T1000 (cell line): Measurements from ENCODE around the gene PCDHGB5.
"Not testable (repeated sequence)": the region's sequence is repeated elsewhere in the genome, so short reads cannot be mapped to it uniquely, and the experiment has no call there.

Experiments used
- DNase-seq: peaks from one replicate; lab custom pipeline; 2025; ENCODE audit warnings: mixed read lengths; lab: John Stamatoyannopoulos, UW

PCDHGB5 gene

GRCh38 chr5:141412854-141413539, 15.2 kb downstream of the PCDHGB5 start, which contains the start of gene PCDHGA10:
Gene PCDHGA10, plus strand, starts transcription at chr5:141412987. Its CDS starts 189 bp downstream, at chr5:141413176.
- no peak for DNase-seq

GRCh38 chr5:141413540-141414069, 15.9 kb downstream of the PCDHGB5 start:
- DNase-seq, result no peak

- not testable (repeated sequence) for DNase-seq
These were observed 17.0 kb downstream of the PCDHGB5 start for GRCh38 chr5:141414548-141415274.

- not testable (repeated sequence) for DNase-seq
These were observed 17.5 kb downstream of the PCDHGB5 start for GRCh38 chr5:141415275-141415618.

GRCh38 chr5:141417494-141418172, 19.9 kb downstream of the PCDHGB5 start, which contains the start of gene PCDHGB7:
Gene PCDHGB7, plus strand, starts transcription at chr5:141417677. Its CDS starts 183 bp downstream, at chr5:141417860.
- DNase-seq, result not testable (repeated sequence)

GRCh38 chr5:141419074-141419880, 21.5 kb downstream of the PCDHGB5 start:
- DNase-seq, result no peak

GRCh38 chr5:141420855-141421488, 23.2 kb downstream of the PCDHGB5 start, which contains the start of gene PCDHGA11:
Gene PCDHGA11, plus strand, starts transcription at chr5:141421051. Its CDS starts 177 bp downstream, at chr5:141421228.
- DNase-seq, result no peak

- no peak for DNase-seq
These were observed 23.7 kb downstream of the PCDHGB5 start for GRCh38 chr5:141421489-141421855.

GRCh38 chr5:141422742-141423291, 25.1 kb downstream of the PCDHGB5 start:
- DNase-seq, result no peak

- no peak for DNase-seq
These were observed 30.2 kb downstream of the PCDHGB5 start for GRCh38 chr5:141427783-141428426.

GRCh38 chr5:141430332-141431113, 32.8 kb downstream of the PCDHGB5 start, which contains the start of gene PCDHGA12:
Gene PCDHGA12, plus strand, starts transcription at chr5:141430507. Its CDS starts 253 bp downstream, at chr5:141430760.
- no peak for DNase-seq

- DNase-seq, result no peak
These were observed 33.5 kb downstream of the PCDHGB5 start for GRCh38 chr5:141431286-141431685.

- not testable (repeated sequence) for DNase-seq
These were observed 34.6 kb downstream of the PCDHGB5 start for GRCh38 chr5:141432308-141432707.

GRCh38 chr5:141432726-141433125, 35.0 kb downstream of the PCDHGB5 start:
- DNase-seq, result not testable (repeated sequence)

GRCh38 chr5:141434006-141434405, 36.3 kb downstream of the PCDHGB5 start:
- DNase-seq, result no peak

GRCh38 chr5:141437221-141437620, 39.5 kb downstream of the PCDHGB5 start:
- DNase-seq, result no peak

- DNase-seq, result no peak
These were observed 41.8 kb downstream of the PCDHGB5 start for GRCh38 chr5:141439411-141440141.

GRCh38 chr5:141440341-141440740, 42.6 kb downstream of the PCDHGB5 start:
- no peak for DNase-seq
